Testis (tissue), 3 donors: Measurements from ENCODE around the gene CRK. TPM values are rescaled to one million over a fixed set of nuclear protein-coding genes. Genes with fewer than 3 reads are reported as not detected.

Experiments
- DNase-seq: peaks from one replicate; pipeline ENCODE4 v3.0.0-alpha.2; 2019
- H3K27ac ChIP-seq, 2 donors: fragments of 200-600 bp; sonication (generic); one replicate each; pipeline ENCODE4 v1.5.1; 2019
- H3K27me3 ChIP-seq: fragments of 200-600 bp; sonication (generic); one replicate; pipeline ENCODE4 v1.5.1; 2019
- H3K36me3 ChIP-seq: fragments of 200-600 bp; sonication (generic); one replicate; pipeline ENCODE4 v1.5.1; 2017; ENCODE audit warnings: low read depth; ENCODE audit errors: missing control alignments
- H3K4me1 ChIP-seq: fragments of 200-600 bp; sonication (generic); one replicate; pipeline ENCODE4 v1.5.1; 2019
- H3K4me3 ChIP-seq, 2 donors: fragments of 200-600 bp; sonication (generic); one replicate each; pipeline ENCODE4 v1.5.1; 2017 to 2019
- H3K9me3 ChIP-seq: fragments of 200-600 bp; sonication (generic); one replicate; pipeline ENCODE4 v1.5.1; 2017
- CTCF ChIP-seq, 3 experiments: fragments of 450-650 bp in 2 of 3; fragments of 200-600 bp in 1 of 3; sonication (generic) in 1 of 3; IDR thresholded peaks; one replicate each; pipeline ENCODE4 v1.5.1; 2016 to 2019; ENCODE audit warnings: antibody characterized with exemption in 3 of 3, mild to moderate bottlenecking in 2 of 3, moderate library complexity in 1 of 3
- POLR2A ChIP-seq: fragments of 450-650 bp; IDR thresholded peaks from one replicate; pipeline ENCODE4 v1.6.1; 2017; ENCODE audit warnings: antibody characterized with exemption, mild to moderate bottlenecking, moderate library complexity
- WGBS, 2 donors: methylation state at CpG; one replicate each; pipeline ENCODE4 v1.1.5; 2018; 5-methylcytosine and 5-hydroxymethylcytosine counted together
- intact Hi-C: fragments of 100-400 bp; cut with DNase I; formaldehyde crosslinking; loops from one replicate; pipeline ENCODE4 v1.15.1; 2023; ENCODE audit warnings: low total_unique reads
- polyA plus RNA-seq: library from polyadenylated mRNA; stranded (reverse); fragments of 350-450 nt; fragmentation: Illumina TruSeq; extraction: RNeasy Lipid Tissue Mini Kit (QIAGEN cat#74804); gene quantifications from one replicate; pipeline ENCODE4 v1.2.3, GENCODE V29; 2014; ENCODE audit warnings: low read depth, low replicate concordance; ENCODE audit not compliant: insufficient read depth
- total RNA-seq, 2 donors: library from RNA; depleted of rRNA; stranded (reverse); fragments of >200 nt; gene quantifications; one replicate each; pipeline ENCODE4 v1.2.3, GENCODE V29; 2016

The CRK gene
- total and polyA plus RNA-seq, 3 donors from 2014 or later: 45.7 to 79.1 (median 68.4) TPM

GRCh38 chr17:1494736-1495253 lies 38.8 kb upstream of the CRK start:
- no peak overlapping the region for H3K27ac ChIP-seq
- intact Hi-C loops: no loop called here
- H3K4me1 ChIP-seq: peaks cover 15% of the 10 kb centered on the region

GRCh38 chr17:1494203-1494602 lies 38.2 kb upstream of the CRK start:
- H3K4me3 ChIP-seq: no peak overlapping the region
- H3K4me1 ChIP-seq: peaks cover 15% of the 10 kb centered on the region
- TF ChIP-seq CTCF (IDR thresholded peaks at IDR 0.05) (no peak), POLR2A (no peak)
- no peak for DNase-seq
- H3K9me3 ChIP-seq: no peaks in the 10 kb centered on the region
- no peak overlapping the region for H3K27ac ChIP-seq
- intact Hi-C loops: no loop called here
- H3K27me3 ChIP-seq: no peaks in the 10 kb centered on the region
- 94 to 99% methylated on average over 7 of the region's 7 CpGs for WGBS, 2 donors
- no peaks in the 10 kb centered on the region for H3K36me3 ChIP-seq

More at GRCh38 chr17:1494736-1495253, 38.8 kb upstream of the CRK start:
- no peak overlapping the region for H3K4me3 ChIP-seq
- 91 to 100% methylated on average over 4 to 11 of the region's 11 CpGs for WGBS, 2 donors
- no peaks in the 10 kb centered on the region for H3K36me3 ChIP-seq
- TF ChIP-seq CTCF (IDR thresholded peaks at IDR 0.05): no peak
- TF ChIP-seq POLR2A: no peak
- H3K9me3 ChIP-seq: no peaks in the 10 kb centered on the region
- DNase-seq: no peak
- no peaks in the 10 kb centered on the region for H3K27me3 ChIP-seq

GRCh38 chr17:1493291-1493980 lies 37.4 kb upstream of the CRK start:
- Histone ChIP-seq H3K36me3 (no peaks in the 10 kb centered on the region), H3K27ac (peak overlapping the region; percentile 18 to 41), H3K27me3 (no peaks in the 10 kb centered on the region), H3K4me3 (no peak overlapping the region), H3K9me3 (no peaks in the 10 kb centered on the region), H3K4me1 (peaks cover 20% of the 10 kb centered on the region)
- no peak for DNase-seq
- TF ChIP-seq CTCF (IDR thresholded peaks at IDR 0.05) (no peak), POLR2A (no peak)
- intact Hi-C loops: no loop called here
- 72 to 77% methylated on average over 22 to 23 of the region's 23 CpGs for WGBS, 2 donors

- WGBS, 2 donors: 53 to 66% methylated on average over 25 to 26 of the region's 35 CpGs
- intact Hi-C loops: no loop called here
- Histone ChIP-seq H3K4me3 (peak within 1 kb of the TSS; percentile 51 to 63), H3K4me1 (peaks cover 25% of the 10 kb centered on the region), H3K27ac (peak within 1 kb of the TSS; percentile 18 to 84), H3K36me3 (no peaks in the 10 kb centered on the region), H3K9me3 (no peaks in the 10 kb centered on the region), H3K27me3 (no peaks in the 10 kb centered on the region)
- no peak for DNase-seq
- no peak for TF ChIP-seq POLR2A
- no peak for TF ChIP-seq CTCF (IDR thresholded peaks at IDR 0.05)
Observed at GRCh38 chr17:1492249-1493206, 36.5 kb upstream of the CRK start, which contains the start of gene MYO1C. Gene MYO1C (minus strand): TSS chr17:1492686. CDS start chr17:1492487, 199 bp downstream.
